Heart left ventricle (tissue), 13 donors: ENCODE measurements around the gene TUBB.
"Not testable (repeated sequence)": the region's sequence is repeated elsewhere in the genome, so short reads cannot be mapped to it uniquely, and the experiment has no call there.

Experiments
- POLR2A ChIP-seq, 2 donors: fragments of 450-650 bp; IDR thresholded peaks; one replicate each; pipeline ENCODE4 v1.6.1; 2017; ENCODE audit warnings: antibody characterized with exemption in 2 of 2, mild to moderate bottlenecking in 2 of 2, moderate library complexity in 2 of 2
- TF ChIP-seq, protein P1 (sequence below), 12 donors: fragments of 200-600 bp; sonication (generic) in 4 of 12; IDR thresholded peaks; one replicate each; pipeline versions ENCODE4 v1.5.0 to v1.8.0; 2018 to 2022; ENCODE audit warnings: antibody characterized with exemption in 12 of 12, mild to moderate bottlenecking in 5 of 12
- donor health status: ischemic (EF 13 %, LVEDD 7.1; RV severe dilation, severe dysfunction).
- donor health status: DM: no; HTN: yes; CAD: no.
- donor health status: DM: no; HTN: no; CAD: no.
- donor health status: ischemic (EF 25% LVEDD 6.9; RV normal size, moderate dysfunction).
- donor health status: ischemic (EF 25% LVEDD 5.7; RV mildly dilated, moderate dysfunction).
- donor health status: ischemic (EF 35%, LVEDD 5.7; RV mildly dilated, moderate dysfunction).
- donor health status: nonischemic (EF 11% LVEDD 7.7; RV severe dilation, severe dysfunction).
- donor health status: DM: yes; HTN: yes; CAD: no.
- donor health status: PGD.
- donor health status: ischemic (EF 29% LVEDD 5.4; RV normal size, mild dysfunction).
- donor health status: nonischemic (EF 23%, LVEDD 6.1; RV moderate dilation, normal function).

GRCh38 chr6:30723159-30723842 is 3.1 kb downstream of the TUBB start:
- TF ChIP-seq, protein P1, sequence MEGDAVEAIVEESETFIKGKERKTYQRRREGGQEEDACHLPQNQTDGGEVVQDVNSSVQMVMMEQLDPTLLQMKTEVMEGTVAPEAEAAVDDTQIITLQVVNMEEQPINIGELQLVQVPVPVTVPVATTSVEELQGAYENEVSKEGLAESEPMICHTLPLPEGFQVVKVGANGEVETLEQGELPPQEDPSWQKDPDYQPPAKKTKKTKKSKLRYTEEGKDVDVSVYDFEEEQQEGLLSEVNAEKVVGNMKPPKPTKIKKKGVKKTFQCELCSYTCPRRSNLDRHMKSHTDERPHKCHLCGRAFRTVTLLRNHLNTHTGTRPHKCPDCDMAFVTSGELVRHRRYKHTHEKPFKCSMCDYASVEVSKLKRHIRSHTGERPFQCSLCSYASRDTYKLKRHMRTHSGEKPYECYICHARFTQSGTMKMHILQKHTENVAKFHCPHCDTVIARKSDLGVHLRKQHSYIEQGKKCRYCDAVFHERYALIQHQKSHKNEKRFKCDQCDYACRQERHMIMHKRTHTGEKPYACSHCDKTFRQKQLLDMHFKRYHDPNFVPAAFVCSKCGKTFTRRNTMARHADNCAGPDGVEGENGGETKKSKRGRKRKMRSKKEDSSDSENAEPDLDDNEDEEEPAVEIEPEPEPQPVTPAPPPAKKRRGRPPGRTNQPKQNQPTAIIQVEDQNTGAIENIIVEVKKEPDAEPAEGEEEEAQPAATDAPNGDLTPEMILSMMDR (IDR thresholded peaks at IDR 0.05) = not testable (repeated sequence)
- TF ChIP-seq POLR2A (IDR thresholded peaks at IDR 0.05) = not testable (repeated sequence)
